GM21367 (cell line): ENCODE results near the gene GSG1L2.
"Not testable (repeated sequence)": the region's sequence is repeated elsewhere in the genome, so short reads cannot be mapped to it uniquely, and the experiment has no call there.

Experiments used
- ATAC-seq: cut with Tn5 transposase; IDR thresholded peaks from one replicate; pipeline ENCODE4 v1.9.1; 2021; ENCODE audit not compliant: unreplicated experiment

GSG1L2 gene

GRCh38 chr17:9790889-9791876 is 30.7 kb downstream of the GSG1L2 start, which contains the start of gene DHRS7C:
Gene DHRS7C (minus strand): TSS chr17:9791592. CDS start chr17:9791284, 308 bp downstream.
- ATAC-seq = no peak

GRCh38 chr17:9790316-9790715 is 31.6 kb downstream of the GSG1L2 start:
- no peak for ATAC-seq

DNA sequence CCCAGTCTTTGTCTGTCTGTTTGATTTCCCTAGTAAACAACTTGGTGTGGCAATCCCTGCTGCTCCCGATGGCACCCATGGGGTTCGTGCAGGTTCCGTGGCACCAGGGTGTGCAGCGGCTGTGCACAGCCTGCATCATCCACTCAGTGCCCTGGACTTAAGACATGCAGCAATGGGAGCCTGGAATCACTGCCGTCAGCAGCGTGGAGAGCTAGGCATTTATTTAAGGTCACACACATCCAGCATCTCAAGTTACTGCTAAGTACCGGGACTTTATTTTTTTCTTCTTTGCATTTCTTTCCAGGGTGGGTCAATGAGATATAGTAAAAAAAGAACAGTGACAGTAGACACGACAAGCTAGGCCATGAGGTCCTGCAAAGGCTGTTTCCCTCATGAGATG is 33.3 kb downstream of the GSG1L2 start:
- ATAC-seq = no peak

DNA sequence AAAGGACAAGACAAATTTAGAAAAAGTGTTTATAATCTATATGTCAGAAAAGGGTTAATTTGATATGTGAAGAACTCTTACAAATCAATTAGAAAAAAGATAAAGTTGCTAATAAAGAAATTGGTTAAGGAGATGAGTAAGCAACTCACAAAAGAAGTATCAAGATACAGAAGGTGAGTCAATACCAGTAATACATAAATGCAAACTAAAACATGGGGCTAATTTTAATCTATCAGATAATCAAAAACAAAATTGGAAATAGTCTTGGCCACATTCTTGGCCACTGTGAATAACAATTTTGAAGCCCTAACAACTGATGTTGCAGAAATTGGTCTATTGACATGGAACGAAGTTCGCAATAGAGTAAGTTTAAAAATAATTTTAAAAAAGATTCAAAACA is 37.3 kb downstream of the GSG1L2 start:
- no peak for ATAC-seq

- not testable (repeated sequence) for ATAC-seq
These were observed 38.4 kb downstream of the GSG1L2 start for GRCh38 chr17:9783465-9783864.

DNA sequence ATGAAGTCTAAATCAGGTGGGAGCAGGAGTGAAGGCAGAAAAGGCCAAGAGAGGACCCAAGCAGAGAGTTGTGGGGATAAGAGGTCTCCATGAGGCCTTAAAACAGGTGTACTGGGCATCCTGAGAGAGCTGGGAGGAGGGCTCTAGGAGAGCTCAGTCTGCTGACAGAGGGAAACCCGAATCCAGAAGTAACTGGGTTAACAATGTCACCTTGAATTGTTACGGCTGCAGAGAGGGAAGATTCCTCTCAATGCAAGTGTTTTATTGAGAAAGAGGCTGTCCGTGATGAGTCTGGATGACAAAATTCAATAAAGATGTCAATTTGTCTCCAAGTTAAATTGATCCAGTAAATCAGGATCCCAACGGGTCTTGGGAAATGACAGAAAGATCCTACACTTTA is 38.8 kb downstream of the GSG1L2 start:
- ATAC-seq = no peak

GRCh38 chr17:9780552-9780951 is 41.3 kb downstream of the GSG1L2 start:
- ATAC-seq = no peak

DNA sequence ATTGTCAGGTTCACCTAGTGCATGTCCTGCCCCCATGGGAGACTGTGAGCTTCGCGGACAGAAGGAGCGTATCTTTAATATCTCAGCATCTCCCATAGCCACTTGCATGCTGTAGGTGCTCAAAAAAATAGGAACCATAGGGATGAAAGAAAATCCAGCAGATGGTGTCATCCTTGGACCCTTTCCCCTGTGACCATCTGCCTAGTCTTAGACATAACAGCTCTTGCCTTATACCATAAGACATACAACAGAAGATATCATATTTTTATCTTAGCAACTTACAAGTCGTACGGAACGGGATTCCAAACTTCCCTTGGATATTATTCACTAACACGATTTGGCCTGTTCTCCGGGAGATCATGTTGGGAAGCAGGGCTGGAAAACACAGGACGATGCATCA is 45.0 kb downstream of the GSG1L2 start:
- no peak for ATAC-seq

DNA sequence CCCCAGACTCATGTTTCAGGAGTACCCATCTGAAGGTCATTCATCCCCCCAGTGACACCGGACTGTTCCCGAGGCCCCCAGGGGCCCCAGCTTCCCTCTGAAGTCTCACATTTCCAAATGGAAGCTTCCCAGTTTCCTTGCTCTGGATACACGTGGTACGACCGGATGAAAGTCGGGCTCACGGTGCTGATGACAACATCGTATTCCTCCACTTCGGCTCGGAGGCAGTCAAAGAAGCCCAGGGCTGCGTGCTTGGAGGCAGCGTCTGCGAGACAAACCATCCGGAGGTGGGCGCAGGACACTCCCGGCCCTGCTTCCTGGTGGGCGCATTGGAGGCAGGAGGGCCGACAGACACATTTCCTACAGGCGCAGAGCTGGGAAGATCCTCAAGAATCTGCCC is 49.2 kb downstream of the GSG1L2 start:
- no peak for ATAC-seq

DNA sequence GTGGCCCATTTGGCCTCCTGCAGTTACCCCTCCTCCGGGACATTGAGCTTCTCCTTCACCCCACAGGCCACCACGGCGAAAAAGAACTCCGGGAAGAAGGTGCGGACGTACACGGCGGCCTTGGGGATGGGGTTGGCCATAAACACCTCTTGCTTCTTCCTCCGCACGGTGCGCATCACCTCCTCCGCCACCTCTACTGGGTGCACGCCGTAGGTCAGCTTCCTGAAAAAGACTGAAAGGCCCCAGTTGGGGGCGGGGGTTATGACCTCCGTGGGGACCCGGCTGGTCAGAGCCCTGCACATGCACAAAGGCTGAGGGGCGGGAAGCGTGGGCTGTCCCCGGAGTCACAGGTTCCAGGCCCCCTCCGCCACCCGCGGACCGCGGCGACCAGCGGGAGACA is 50.4 kb downstream of the GSG1L2 start:
- no peak for ATAC-seq

- ATAC-seq = no peak
These were observed 52.7 kb downstream of the GSG1L2 start for GRCh38 chr17:9769036-9769695.

GRCh38 chr17:9768381-9768934 is 53.4 kb downstream of the GSG1L2 start:
- no peak for ATAC-seq

DNA sequence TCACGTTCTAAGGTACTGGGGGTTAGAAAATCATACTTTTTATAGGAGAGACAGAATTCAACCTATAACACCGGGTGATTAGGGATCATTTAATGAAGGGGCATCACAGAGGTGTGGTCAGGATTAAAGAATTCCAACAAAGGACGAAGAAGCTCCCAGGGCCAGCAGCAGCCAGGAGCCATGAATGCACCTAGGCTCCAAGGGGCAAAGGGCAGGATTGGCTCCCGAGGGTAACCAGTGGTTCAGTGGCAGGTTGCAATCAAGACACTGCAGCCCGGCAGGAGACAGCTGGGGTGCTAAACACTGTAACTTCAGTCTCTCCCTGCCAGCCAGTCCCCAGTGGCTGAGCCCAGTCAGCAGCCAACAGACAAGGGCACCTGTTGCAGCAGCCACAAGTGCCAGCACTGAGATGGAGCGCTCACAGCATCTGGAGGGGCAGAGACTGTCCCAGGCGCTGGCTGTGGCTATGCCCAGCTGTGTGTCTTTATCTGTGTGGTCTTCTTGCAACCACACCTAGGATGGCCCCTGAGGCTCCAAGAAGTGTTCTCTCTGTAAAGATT is 54.4 kb downstream of the GSG1L2 start:
- ATAC-seq = no peak

DNA sequence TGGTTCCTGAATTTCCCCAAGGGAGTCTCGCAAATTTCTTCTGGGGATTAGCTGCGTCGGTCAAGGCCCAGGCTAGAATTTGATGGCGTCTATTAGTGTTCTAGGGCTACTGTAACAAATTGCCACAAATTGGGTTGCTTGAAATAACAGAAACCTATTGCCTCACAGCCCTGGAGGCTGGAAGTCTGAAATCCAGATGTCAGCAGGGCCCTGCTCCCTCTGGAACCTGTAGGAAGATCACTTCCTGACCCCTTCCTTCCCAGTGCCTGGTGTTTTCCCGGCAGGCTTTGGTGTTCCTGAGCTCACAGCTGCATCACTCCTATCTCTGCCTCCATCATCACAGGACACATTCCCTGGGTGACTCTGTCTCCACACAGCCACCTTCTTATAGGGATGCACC is 54.9 kb downstream of the GSG1L2 start:
- ATAC-seq = no peak

- no peak for ATAC-seq
These were observed 56.6 kb downstream of the GSG1L2 start for GRCh38 chr17:9765322-9765721.

DNA sequence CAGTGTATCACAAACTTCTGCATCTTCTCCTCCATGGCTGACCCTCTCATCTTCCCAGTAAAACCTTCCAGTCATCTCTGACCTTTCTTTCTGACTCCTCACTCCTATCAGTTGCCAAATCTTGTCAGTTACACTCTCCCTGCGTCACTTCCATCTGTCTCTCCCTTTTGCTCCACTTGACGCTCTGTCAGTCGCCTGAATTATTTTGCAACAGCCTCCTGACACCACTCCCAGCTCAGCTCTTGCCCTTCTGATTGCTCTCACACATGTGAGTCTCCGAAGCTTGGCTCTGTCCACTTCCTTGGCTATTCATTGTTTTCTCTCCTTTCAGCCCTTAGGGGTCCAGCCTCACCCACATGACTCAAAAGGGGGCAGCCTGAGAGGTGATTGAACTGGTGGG is 58.2 kb downstream of the GSG1L2 start:
- no peak for ATAC-seq

DNA sequence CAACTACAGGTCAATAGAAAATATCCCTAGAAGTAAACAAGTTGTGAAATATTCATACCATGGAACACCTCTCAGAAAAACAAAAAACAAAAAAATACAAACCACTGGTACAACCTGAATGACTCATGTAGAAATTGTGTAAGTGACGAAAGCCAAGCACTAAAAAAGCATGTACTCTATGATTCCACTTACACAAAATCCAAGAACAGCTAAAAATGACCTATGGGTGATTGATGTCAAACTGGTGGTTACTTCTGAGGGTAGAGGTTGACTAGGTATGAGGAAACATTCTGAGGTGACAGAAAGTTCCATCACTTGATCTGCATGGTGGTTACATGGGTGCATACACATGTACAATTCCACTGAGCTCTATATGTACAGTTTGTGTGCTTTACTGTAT is 61.6 kb downstream of the GSG1L2 start:
- no peak for ATAC-seq

DNA sequence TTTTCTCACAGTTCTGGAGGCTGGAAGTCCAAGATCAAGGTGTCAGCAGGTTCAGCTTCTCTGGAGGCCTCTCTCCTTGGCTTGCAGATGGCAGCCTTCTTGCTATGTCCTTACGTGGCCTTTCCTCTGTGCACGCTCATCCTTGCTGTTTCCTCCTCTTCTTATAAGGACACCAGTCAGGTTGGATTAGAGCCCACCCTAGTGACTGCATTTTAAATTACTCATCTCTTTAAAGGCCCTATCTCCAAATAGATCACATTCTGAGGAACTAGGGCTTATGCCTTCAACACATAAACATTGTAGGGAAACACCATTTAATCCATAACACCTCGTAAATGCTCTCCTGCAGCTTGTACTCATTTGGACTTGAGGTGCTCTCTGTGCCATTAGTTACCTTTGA is 66.8 kb downstream of the GSG1L2 start:
- no peak for ATAC-seq
